SK-N-SH (cell line): ENCODE results near the gene BBC3. TPM values are rescaled to one million over a fixed set of nuclear protein-coding genes. Genes with fewer than 3 reads are reported as not detected.
"Not testable (repeated sequence)": the region's sequence is repeated elsewhere in the genome, so short reads cannot be mapped to it uniquely, and the experiment has no call there.

Experiments
- CTCF ChIA-PET: fragments of 300-600, 350-600 bp; formaldehyde crosslinking; extraction: SDS; loops from one replicate; lab custom pipeline; 2021; lab: Yijun Ruan, JAX
- POLR2A ChIA-PET: fragments of 350-600 bp; sonication (Branson Sonifier 250); formaldehyde crosslinking; extraction: SDS; loops from one replicate; lab custom pipeline; 2020; ENCODE audit warnings: antibody characterized with exemption, inconsistent platforms; lab: Yijun Ruan, JAX
- DNase-seq: peaks from one replicate; pipeline ENCODE4 v3.0.0; 2012
- H2AFZ ChIP-seq: fragments of 200-600 bp; sonication (generic); 2 replicates; pipeline ENCODE4 v1.8.1; 2016; ENCODE audit warnings: antibody characterized with exemption, mild to moderate bottlenecking, low read depth
- H3F3A ChIP-seq: fragments of 200-600 bp; sonication (generic); replicated peaks from 2 replicates; pipeline ENCODE3; 2016; ENCODE audit warnings: antibody characterized with exemption, mild to moderate bottlenecking; ENCODE audit not compliant: insufficient read depth
- H3K27ac ChIP-seq, 2 experiments: fragments of 200-500 bp in 1 of 2; fragments of 200-600 bp in 1 of 2; sonication (Bioruptor generic) in 1 of 2; sonication (generic), shearing (Covaris generic) in 1 of 2; 2 replicates each; pipeline versions ENCODE4 v1.5.1 to v1.6.1; 2014 to 2016; ENCODE audit warnings: low read depth in 2 of 2, inconsistent platforms in 1 of 2, low read length in 1 of 2, mild to moderate bottlenecking in 1 of 2, mixed read lengths in 1 of 2
- H3K27me3 ChIP-seq: fragments of 200-600 bp; sonication (generic), shearing (Covaris generic); 2 replicates; pipeline ENCODE4 v1.6.1; 2016; ENCODE audit warnings: mixed run types; ENCODE audit not compliant: insufficient read depth
- H3K36me3 ChIP-seq, 2 experiments: fragments of 200-500 bp in 1 of 2; fragments of 200-600 bp in 1 of 2; sonication (Bioruptor generic) in 1 of 2; sonication (generic) in 1 of 2; replicated peaks in 1 of 2; 2 replicates each; pipeline versions ENCODE3 to v1.5.1; 2014 to 2016; ENCODE audit warnings: low read length in 1 of 2, mild to moderate bottlenecking in 1 of 2; ENCODE audit not compliant: insufficient read depth in 2 of 2, control insufficient read depth in 1 of 2
- H3K4me1 ChIP-seq, 2 experiments: fragments of 200-500 bp in 1 of 2; fragments of 200-600 bp in 1 of 2; sonication (Bioruptor generic) in 1 of 2; sonication (generic), shearing (Covaris generic) in 1 of 2; 2 replicates each; pipeline versions ENCODE4 v1.5.1 to v1.6.1; 2014 to 2016; ENCODE audit warnings: low read depth in 1 of 2, low read length in 1 of 2, mixed run types in 1 of 2; ENCODE audit not compliant: insufficient read depth in 2 of 2, control insufficient read depth in 1 of 2
- H3K4me2 ChIP-seq: fragments of 200-600 bp; sonication (generic), shearing (Covaris generic); 2 replicates; pipeline ENCODE4 v1.6.1; 2017; ENCODE audit warnings: mixed run types
- H3K4me3 ChIP-seq, 2 experiments: fragments of 200-500 bp in 1 of 2; fragments of 200-600 bp in 1 of 2; sonication (Bioruptor generic) in 1 of 2; sonication (generic), shearing (Covaris generic) in 1 of 2; 2 replicates each; pipeline versions ENCODE4 v1.5.1 to v1.8.1; 2014 to 2016; ENCODE audit warnings: low read depth in 2 of 2, inconsistent platforms in 1 of 2, low read length in 1 of 2, mild to moderate bottlenecking in 1 of 2, mixed read lengths in 1 of 2, moderate library complexity in 1 of 2
- H3K79me2 ChIP-seq: fragments of 200-600 bp; sonication (generic); 2 replicates; pipeline ENCODE4 v1.8.1; 2017; ENCODE audit warnings: mild to moderate bottlenecking; ENCODE audit not compliant: insufficient read depth
- H3K9ac ChIP-seq: fragments of 200-600 bp; sonication (generic); 2 replicates; pipeline ENCODE4 v1.6.1; 2017; ENCODE audit warnings: mixed run types
- H3K9me2 ChIP-seq: fragments of 200-600 bp; sonication (generic); 2 replicates; pipeline ENCODE4 v1.6.1; 2017; ENCODE audit warnings: mixed run types
- H3K9me3 ChIP-seq: fragments of 200-600 bp; sonication (generic); 2 replicates; pipeline ENCODE4 v1.6.1; 2017; ENCODE audit warnings: mixed run types, mild to moderate bottlenecking, moderate library complexity
- H4K20me1 ChIP-seq: fragments of 200-600 bp; sonication (generic); 2 replicates; pipeline ENCODE4 v1.6.1; 2017; ENCODE audit warnings: mild to moderate bottlenecking, mixed run types; ENCODE audit not compliant: insufficient read depth
- ELF1 ChIP-seq: IDR thresholded peaks from 2 replicates; pipeline ENCODE4 v1.4.0; 2012
- EZH2phosphoT487 ChIP-seq: fragments of 200-600 bp; sonication (generic); IDR thresholded peaks from 2 replicates; pipeline ENCODE4 v1.6.1; 2017; ENCODE audit warnings: low read depth, mixed run types, mild to moderate bottlenecking, antibody characterized with exemption, moderate library complexity, borderline replicate concordance
- FOXJ3 ChIP-seq: sonication (generic); formaldehyde crosslinking; IDR thresholded peaks from 2 replicates; pipeline ENCODE4 v1.5.1; 2020; ENCODE audit warnings: mild to moderate bottlenecking, missing genetic modification reagents
- GABPA ChIP-seq: IDR thresholded peaks from 2 replicates; pipeline ENCODE4 v1.4.0; 2012; ENCODE audit warnings: low read depth, mild to moderate bottlenecking
- MEF2A ChIP-seq: IDR thresholded peaks from 2 replicates; pipeline ENCODE4 v1.4.0; 2012; ENCODE audit warnings: low read depth, borderline replicate concordance
- MXI1 ChIP-seq: IDR thresholded peaks from 2 replicates; pipeline ENCODE4 v1.6.1; 2012; ENCODE audit warnings: mild to moderate bottlenecking, low read depth, low read length, improper control_type of control experiment
- NFIC ChIP-seq: IDR thresholded peaks from 2 replicates; pipeline ENCODE4 v1.4.0; 2012; ENCODE audit warnings: borderline replicate concordance
- RAD21 ChIP-seq: IDR thresholded peaks from 2 replicates; pipeline ENCODE4 v1.6.1; 2012; ENCODE audit warnings: mild to moderate bottlenecking, low read length
- RCOR1 ChIP-seq: fragments of 150-350 bp; IDR thresholded peaks from 2 replicates; pipeline ENCODE4 v1.6.1; 2017; ENCODE audit warnings: antibody characterized with exemption, low read length
- RXRA ChIP-seq: IDR thresholded peaks from 2 replicates; pipeline ENCODE4 v1.4.0; 2012; ENCODE audit warnings: low read depth, mild to moderate bottlenecking, borderline replicate concordance
- SMC3 ChIP-seq: IDR thresholded peaks from 2 replicates; pipeline ENCODE4 v1.6.1; 2012; ENCODE audit warnings: low read depth, low read length, improper control_type of control experiment
- WGBS: methylation state at CpG from one replicate; pipeline ENCODE4 v1.1.6; 2017; ENCODE audit warnings: low lambda C conversion rate; 5-methylcytosine and 5-hydroxymethylcytosine counted together
- polyA plus RNA-seq, 3 experiments: library from polyadenylated mRNA; depleted of rRNA; stranded (reverse); fragments of >200 nt; gene quantifications; 2 replicates each; pipeline ENCODE4 v1.2.3, GENCODE V29; 2012
- TF ChIP-seq, protein P1 (sequence below): IDR thresholded peaks from 2 replicates; pipeline ENCODE4; 2012
- TF ChIP-seq, protein P2 (sequence below): fragments of 200-600 bp; sonication (generic); IDR thresholded peaks from 2 replicates; pipeline ENCODE4 v1.6.1; 2017; ENCODE audit warnings: antibody characterized with exemption, mild to moderate bottlenecking, moderate library complexity
- TF ChIP-seq, protein P3 (sequence below): IDR thresholded peaks from 2 replicates; pipeline ENCODE4 v1.4.0; 2012; ENCODE audit warnings: low read depth, borderline replicate concordance

BBC3 gene, protein sequence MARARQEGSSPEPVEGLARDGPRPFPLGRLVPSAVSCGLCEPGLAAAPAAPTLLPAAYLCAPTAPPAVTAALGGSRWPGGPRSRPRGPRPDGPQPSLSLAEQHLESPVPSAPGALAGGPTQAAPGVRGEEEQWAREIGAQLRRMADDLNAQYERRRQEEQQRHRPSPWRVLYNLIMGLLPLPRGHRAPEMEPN
- polyA plus RNA-seq (2012; rRNA removed) = 14.5 and 16.1 TPM in 2 replicates
- polyA plus RNA-seq (2012; cell fraction: cytosol; rRNA removed) = 9.9 and 12.9 TPM in 2 replicates
- 14.3 and 14.4 TPM in 2 replicates for polyA plus RNA-seq (2012; cell fraction: nucleus; rRNA removed)

DNA sequence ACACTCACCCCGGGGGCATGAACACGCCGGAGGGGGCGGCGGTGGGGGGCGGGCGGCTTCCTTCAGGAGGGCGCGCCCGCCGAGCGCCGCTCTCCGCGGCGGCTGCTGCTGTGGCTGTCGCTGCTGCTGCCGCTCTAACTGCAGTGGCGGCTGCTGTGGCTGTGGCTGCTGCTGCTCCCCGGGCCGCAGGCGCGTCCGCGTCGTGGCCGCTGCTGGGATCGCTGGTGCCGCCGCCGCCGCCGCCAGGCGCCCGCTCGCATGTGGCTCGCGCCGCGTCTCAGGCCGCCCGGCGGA, at the start of gene BBC3:
BBC3 (minus strand) TSS at position 279 of the 294 bp plus-strand sequence. CDS start 2,768 bp downstream, outside the sequence.
- 3% methylated on average over 7 of the region's 43 CpGs for WGBS
- H3K27ac ChIP-seq = peak within 1 kb of the TSS; percentile 90
- peaks cover 20 to 34% of the 10 kb centered on the region in 2 experiments for H3K4me1 ChIP-seq
- CTCF ChIA-PET = no interaction called here
- POLR2A ChIA-PET = no interaction called here
- H3F3A ChIP-seq = peaks cover 44% of the 10 kb centered on the region
- H3K4me2 ChIP-seq = peak within 1 kb of the TSS; percentile 97
- peaks cover 25% of the 10 kb centered on the region for H4K20me1 ChIP-seq
- TF ChIP-seq EZH2phosphoT487 (no peak), GABPA (no peak), NFIC (no peak), ELF1 (no peak), MEF2A (no peak), SMC3 (no peak), RAD21 (no peak), RXRA (no peak), MXI1 (no peak), FOXJ3 (no peak)
- TF ChIP-seq, protein P1, sequence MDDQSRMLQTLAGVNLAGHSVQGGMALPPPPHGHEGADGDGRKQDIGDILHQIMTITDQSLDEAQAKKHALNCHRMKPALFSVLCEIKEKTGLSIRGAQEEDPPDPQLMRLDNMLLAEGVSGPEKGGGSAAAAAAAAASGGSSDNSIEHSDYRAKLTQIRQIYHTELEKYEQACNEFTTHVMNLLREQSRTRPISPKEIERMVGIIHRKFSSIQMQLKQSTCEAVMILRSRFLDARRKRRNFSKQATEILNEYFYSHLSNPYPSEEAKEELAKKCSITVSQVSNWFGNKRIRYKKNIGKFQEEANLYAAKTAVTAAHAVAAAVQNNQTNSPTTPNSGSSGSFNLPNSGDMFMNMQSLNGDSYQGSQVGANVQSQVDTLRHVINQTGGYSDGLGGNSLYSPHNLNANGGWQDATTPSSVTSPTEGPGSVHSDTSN = no peak
- H3K36me3 ChIP-seq = no peaks in the 10 kb centered on the region
- H2AFZ ChIP-seq = no peak within 1 kb of the TSS
- no peaks in the 10 kb centered on the region for H3K9me2 ChIP-seq
- peaks cover 53% of the 10 kb centered on the region for H3K79me2 ChIP-seq
- no peak for DNase-seq
- no peaks in the 10 kb centered on the region for H3K9me3 ChIP-seq
- peak within 1 kb of the TSS; percentile 49 to 93 for H3K4me3 ChIP-seq
- H3K27me3 ChIP-seq = no peaks in the 10 kb centered on the region
- peak within 1 kb of the TSS; percentile 89 for H3K9ac ChIP-seq

DNA sequence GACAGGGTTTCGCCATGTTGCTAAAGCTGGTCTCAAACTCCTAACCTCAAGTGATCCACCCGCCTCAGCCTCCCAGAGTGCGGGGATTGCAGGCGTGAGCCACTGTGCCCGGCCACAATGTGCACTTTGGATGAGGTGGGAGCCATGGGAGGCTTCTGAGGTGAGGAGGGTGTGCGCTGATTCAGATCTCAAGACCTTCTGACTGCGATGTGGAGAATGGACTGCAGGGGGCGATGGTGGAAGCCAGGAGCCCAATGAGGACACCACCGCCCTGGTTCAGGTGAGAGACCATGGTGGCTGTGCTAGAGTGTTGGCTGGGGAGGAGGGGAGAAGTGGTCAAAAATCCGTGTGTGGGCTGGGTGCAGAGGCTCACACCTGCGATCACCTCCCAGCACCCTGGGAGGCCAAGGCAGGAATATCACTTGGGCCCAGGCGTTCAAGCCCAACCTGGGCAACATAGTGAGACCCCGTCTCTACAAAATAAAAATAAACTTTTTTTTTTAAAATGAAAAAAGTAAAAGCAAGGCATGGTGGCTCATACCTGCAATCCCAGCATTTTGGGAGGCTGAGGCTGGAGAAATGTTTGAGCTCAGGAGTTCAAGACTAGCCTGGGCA, 49.3 kb upstream of the BBC3 start:
- Histone ChIP-seq H3K27me3 (no peaks in the 10 kb centered on the region), H3K9me2 (no peaks in the 10 kb centered on the region), H3K36me3 (peaks cover 0 to 8% of the 10 kb centered on the region in 2 experiments), H3K27ac (no peak overlapping the region), H3F3A (peaks cover 15% of the 10 kb centered on the region), H2AFZ (no peak overlapping the region), H3K4me1 (peaks cover 8 to 10% of the 10 kb centered on the region in 2 experiments; a peak in 3 of 4 replicates), H4K20me1 (no peaks in the 10 kb centered on the region; the same call in 1 of the 2 replicates), H3K9ac (no peak overlapping the region), H3K4me3 (no peak overlapping the region; a peak in 1 of 4 replicates), H3K79me2 (no peaks in the 10 kb centered on the region), H3K4me2 (no peak overlapping the region), H3K9me3 (no peaks in the 10 kb centered on the region)
- DNase-seq = peak; percentile 51
- CTCF ChIA-PET = interaction anchor here (0.6 to 0.7 kb wide), 2 partner anchors 14 to 23 kb away, joined by 3 read pairs; no protein-coding TSS in a partner anchor
- POLR2A ChIA-PET = no interaction called here
- WGBS = 92% methylated on average over 13 of the region's 13 CpGs
- TF ChIP-seq, protein P2, sequence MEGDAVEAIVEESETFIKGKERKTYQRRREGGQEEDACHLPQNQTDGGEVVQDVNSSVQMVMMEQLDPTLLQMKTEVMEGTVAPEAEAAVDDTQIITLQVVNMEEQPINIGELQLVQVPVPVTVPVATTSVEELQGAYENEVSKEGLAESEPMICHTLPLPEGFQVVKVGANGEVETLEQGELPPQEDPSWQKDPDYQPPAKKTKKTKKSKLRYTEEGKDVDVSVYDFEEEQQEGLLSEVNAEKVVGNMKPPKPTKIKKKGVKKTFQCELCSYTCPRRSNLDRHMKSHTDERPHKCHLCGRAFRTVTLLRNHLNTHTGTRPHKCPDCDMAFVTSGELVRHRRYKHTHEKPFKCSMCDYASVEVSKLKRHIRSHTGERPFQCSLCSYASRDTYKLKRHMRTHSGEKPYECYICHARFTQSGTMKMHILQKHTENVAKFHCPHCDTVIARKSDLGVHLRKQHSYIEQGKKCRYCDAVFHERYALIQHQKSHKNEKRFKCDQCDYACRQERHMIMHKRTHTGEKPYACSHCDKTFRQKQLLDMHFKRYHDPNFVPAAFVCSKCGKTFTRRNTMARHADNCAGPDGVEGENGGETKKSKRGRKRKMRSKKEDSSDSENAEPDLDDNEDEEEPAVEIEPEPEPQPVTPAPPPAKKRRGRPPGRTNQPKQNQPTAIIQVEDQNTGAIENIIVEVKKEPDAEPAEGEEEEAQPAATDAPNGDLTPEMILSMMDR = peak; percentile 61
- no peak for TF ChIP-seq ELF1
- TF ChIP-seq, protein P3, sequence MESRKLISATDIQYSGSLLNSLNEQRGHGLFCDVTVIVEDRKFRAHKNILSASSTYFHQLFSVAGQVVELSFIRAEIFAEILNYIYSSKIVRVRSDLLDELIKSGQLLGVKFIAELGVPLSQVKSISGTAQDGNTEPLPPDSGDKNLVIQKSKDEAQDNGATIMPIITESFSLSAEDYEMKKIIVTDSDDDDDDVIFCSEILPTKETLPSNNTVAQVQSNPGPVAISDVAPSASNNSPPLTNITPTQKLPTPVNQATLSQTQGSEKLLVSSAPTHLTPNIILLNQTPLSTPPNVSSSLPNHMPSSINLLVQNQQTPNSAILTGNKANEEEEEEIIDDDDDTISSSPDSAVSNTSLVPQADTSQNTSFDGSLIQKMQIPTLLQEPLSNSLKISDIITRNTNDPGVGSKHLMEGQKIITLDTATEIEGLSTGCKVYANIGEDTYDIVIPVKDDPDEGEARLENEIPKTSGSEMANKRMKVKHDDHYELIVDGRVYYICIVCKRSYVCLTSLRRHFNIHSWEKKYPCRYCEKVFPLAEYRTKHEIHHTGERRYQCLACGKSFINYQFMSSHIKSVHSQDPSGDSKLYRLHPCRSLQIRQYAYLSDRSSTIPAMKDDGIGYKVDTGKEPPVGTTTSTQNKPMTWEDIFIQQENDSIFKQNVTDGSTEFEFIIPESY = no peak
- TF ChIP-seq RAD21 = no peak
- no peak for TF ChIP-seq RCOR1

DNA sequence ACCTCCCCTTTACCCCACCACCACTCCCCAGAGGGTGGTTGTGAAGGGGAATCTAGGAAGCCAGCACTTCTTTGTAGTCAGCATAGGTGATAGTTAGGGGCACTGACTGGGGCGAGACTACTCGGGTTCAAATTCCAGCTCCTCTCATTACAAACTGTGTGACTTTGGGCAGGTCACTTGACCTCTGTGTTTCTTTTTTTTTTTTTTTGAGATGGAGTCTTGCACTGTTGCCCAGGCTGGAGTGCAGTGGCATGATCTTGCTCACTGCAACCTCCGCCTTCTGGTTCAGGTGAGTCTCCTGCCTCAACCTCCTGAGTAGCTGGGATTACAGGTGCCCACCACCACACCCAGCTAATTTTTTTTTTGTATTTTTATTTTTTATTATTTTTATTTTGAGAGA, 45.5 kb upstream of the BBC3 start:
- 94% methylated on average over 3 of the region's 3 CpGs for WGBS
- H3K9me2 ChIP-seq, H2AFZ ChIP-seq, H3K9ac ChIP-seq, H3K79me2 ChIP-seq, DNase-seq, H3K27ac ChIP-seq, H3K27me3 ChIP-seq, H3K36me3 ChIP-seq, H3K4me2 ChIP-seq, H3K9me3 ChIP-seq, H4K20me1 ChIP-seq, H3K4me3 ChIP-seq: not testable (repeated sequence)
- Histone ChIP-seq H3K4me1 (peaks cover 10 to 18% of the 10 kb centered on the region in 2 experiments; a peak in 3 of 4 replicates), H3F3A (peaks cover 28% of the 10 kb centered on the region)
- ChIA-PET POLR2A (interaction anchor here (2.6 kb wide), 1 partner anchor 20 kb away, joined by 18 read pairs; the partner anchor contains the start of gene CCDC9), CTCF (interaction anchor here (0.9 to 3.7 kb wide), 5 partner anchors 8 to 115 kb away, joined by 3 to 34 read pairs (median 14); partner anchors contain the start of gene DHX34)
